ENCODE results near the gene CDK14.

Gene CDK14

DNA sequence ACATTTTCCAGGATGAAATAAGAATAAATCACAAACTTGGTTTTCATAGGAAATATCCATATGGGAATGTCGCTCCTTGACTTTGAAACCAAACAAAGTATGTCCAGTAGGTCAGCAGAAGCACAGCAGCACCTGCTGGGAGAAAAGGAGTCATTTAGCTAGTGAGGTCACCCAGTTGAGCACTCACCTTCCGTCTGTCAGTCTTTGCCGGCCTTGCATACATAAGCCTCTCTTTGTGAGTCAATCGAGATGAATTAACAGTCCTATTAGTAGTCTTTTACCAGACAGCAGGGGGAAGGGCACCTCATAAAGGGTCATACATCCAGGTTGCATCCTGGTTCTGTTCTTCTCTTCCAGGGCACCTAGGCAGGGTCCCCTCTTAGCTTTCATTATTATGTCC is 435.6 kb downstream of the CDK14 start:
- no peak for DNase-seq

DNA sequence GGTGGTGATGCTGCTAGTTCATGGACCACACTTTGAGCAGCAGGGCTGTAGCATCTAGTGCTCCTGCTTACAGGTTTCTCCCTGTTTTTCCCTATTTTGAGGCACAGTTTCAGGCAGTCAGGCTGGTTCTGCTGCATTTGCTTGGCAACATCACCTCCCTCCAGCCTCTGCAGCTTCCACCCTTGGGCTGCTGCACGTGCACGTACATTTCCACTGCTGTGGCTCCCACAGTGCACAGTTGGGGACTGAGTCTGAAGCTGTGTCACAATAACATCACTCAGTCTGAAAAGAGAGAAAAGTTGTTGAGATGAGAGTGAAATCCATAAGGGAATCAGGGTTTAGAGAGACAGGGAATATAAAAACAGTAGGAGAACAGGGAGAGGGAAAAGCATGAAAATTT is 437.5 kb downstream of the CDK14 start:
- DNase-seq: no peak

DNA sequence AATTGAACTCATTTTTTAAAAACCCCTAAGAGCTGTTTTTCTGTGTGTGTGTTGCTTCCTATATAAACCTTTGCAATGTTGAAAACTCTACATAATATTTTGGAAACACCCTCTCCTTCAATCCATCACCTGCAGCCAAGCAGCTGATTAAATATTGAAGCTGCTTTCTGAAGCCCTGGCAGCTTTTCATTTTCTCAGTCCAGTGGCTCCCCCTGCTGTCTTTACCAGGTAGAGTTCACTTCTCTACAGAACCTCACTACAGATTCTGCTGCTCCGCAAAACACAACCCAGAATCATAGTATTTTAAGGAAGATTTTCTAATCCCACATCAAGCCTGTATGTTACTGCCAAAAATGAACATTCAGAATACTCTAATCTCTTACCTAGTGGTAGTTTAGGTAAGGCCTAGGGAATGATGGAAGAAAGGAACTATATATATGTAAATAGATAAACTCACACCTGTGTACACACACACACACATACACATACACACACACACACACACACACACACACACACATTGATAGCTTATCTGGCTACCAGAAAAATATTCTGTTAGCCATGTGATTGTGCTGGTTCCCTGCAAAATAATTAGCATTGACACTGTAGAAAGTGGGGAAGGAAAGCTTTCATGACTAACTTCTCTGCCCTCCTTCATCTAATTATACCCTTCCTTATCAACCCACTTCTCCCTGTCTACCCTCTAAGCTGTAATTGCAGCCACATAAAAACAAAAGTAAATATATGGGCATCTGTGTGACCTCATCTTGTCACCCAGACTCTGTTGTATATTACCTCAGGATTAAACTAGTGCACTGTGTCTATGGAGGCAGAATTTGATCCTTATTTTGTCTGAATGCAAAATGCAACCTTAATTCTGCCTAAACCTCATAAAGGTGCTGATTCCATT is 438.6 kb downstream of the CDK14 start:
- DNase-seq: no peak

DNA sequence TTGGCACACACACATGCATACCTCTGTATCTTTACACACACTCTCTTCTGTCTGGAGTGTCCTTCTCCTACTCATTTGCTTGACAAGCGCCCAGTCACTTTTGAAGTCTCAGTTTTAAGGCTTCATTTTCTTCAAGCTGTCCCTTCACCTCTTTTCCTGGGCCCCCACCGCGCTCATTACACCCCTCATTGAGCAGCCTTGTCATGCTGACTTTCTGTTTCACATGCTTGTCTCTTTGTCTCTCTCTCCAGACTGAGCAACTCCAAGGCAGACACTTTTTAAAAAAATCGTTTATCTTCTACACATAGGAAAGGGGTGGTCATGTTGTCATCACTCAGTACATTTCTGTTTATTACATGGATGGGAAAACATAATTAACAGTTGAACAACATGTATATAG is 442.9 kb downstream of the CDK14 start:
- no peak for DNase-seq

DNA sequence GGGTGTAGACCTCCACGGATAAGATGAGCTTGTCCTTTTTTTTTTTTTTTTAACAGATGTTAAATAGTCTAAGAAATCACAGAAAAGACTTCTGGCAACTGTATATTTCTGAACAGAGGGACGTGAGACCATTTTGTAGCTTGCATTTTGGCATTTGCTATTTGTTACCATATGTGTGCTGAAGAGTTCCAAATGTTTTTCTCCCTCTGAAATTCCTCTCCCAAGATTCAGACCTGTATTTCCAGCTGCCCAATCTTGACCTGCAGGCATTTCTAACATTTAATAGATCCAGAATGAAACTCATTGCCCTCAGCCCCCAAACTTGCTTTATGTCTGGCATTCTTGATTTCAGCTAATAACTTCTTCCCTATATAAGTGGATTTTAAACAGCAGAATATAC is 445.0 kb downstream of the CDK14 start:
- DNase-seq: no peak

DNA sequence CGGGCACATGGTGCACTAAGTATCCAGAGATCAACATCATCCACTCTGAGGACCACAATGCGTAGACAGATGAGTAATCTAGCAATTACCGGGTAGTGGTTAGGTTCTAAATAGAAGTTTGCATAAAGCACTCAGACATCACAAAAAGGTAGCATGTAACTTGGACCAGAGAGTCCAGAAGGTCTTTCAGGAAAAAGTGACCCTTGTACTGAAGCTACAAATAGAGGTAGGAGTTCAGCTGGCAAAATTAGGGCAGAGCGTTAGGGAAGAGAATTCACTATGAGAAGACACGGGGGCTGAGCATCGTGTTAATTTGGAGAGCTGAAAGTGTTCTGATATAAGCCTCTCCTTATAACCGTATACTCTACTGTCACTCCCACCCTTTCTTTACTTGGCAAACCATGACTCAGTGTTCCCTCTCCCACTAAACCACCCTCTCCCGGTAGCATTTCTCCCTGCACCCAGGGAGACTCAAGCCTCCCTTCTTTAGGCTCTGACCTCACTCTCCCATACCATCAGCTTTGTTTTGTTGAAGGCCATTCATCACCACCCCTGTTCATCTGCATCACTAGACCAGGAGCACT is 445.9 kb downstream of the CDK14 start:
- DNase-seq: no peak

DNA sequence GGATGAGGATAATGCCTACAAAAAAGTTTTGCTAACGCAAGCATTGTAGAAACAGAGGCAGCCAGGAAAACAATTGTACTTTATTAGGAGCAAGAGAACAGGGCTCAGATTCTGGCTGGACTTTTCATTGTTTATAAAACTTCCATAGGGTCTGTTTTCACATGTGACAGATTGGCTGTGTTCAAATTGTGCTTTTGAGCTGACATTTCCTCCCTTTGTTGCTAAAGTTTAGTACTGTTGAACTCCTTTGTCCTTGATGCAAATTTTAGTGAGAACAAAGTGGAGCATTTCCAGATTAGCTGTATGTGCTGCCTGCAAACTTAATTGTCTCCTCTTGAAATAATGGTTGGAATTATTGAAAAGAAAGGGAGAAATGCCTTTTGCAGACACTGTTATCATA is 447.1 kb downstream of the CDK14 start:
- DNase-seq: no peak

DNA sequence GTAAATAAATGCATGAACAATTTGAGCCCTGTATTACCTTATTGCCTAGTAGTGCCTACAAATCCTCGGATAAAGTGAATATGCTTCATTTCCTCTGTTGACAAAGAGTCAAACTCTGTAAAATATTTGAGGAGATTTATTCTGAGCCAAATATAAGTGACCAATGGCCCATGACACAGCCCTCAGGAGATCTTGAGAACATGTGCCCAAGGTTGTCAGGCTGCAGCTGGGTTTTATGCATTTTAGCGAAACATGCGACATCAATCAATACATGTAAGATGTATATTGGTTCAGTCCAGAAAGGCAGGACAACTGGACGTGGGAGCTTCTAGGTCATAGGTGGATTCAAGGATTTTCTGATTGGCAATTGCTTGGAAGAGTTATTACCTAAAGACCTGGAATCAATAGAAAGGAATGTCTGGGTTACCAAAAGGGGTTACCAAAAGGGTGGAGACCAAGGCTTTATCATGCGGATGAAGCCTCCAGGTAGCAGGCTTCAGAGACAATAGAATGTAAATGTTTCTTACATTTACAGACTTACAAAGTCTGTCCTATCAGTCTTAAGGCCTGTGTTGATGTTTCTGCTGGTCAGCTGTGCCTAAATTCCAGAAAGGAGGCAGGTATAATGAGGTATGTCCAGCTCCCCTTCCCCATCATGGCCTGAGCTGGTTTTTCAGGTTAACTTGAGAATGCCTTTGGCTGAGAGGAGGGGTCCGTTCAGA is 448.0 kb downstream of the CDK14 start:
- no peak for DNase-seq

DNA sequence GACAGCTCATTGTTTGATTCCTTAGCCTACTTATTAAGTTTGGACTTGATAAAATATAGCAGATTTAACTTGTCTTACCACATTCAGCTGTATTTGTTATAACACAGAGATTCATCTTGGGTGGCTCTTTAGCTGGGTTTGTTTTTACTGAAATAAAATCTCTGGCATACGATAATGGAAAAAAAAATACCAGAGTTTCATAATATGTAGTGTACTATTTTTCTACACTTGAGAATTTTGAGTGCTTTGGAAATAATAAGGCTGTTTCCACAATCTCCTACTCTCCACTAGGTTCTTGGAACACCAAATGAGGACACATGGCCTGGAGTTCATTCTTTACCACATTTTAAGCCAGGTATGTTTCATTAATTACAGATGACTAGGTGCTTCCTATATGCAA is 449.5 kb downstream of the CDK14 start:
- no peak for DNase-seq

DNA sequence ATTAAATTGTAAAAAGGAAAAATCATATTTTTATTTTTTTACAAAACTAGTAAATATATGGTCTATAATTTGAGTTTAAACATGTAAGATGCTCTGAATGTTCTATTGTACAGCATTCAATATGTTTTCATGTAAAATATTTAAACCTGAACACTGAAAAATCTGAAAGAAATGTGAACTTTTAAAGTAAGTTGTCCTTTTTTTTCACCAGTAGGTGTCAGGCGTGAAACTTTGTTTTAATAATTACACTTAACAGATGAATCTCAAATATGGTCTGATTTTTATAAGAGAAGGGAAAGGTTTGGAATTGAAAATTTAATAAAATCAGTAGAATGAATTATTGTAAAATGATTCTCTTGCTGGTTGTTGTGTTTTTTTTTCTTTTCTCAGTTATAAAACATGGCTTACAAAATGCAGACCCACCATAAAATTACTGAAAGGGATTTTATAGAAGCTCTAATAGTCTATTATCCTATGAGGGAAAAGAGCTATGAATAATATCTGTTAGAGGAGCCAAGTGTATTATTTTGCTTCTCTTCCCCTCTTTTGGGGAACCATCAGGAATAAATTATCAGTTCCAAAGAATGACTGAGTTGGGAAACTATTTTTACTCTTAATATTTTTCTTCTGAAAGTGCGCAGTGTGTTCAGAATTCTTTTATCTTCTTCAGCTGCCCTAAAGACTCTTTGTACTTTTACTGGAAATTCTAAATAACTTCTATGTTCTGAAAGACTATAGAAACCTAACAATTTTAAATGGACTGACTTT is 450.4 kb downstream of the CDK14 start:
- no peak for DNase-seq

DNA sequence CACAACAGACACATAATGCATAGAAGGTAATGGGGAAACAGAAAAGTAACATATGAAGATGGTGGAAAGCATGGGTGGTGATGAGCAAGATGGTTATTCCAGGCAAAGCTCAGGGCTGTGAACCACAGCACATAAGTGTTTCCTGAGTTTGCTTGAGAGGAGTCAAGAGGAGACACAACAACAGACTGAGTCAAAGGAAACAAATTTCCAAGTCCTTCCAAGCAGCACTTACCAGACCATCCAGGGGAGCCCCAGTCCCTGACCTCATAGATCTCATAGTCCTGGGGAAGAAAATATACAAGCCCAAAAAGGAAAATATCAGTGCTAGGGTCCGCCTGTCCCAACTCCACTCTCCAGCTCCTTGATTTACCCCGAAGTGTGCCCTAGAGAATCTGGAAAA is 451.5 kb downstream of the CDK14 start:
- no peak for DNase-seq

DNA sequence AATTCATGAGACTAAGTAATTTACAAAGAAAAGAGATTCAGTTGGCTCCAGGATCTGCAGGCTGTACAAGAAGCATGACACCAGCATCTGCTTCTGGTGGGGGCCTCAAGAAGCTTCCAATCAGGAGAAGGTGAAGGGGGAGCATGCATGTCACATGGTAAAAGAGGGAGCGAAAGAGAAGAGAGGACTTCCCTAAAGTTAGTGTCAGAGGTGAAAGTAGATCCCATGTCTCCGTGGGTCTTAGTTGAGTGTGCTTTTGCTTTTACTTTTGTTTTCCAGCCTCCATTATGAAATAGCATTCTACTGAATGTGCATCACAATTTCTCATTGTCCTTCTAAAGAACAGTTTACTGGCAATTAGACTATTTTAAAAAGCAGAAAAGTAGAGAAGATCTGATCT is 454.6 kb downstream of the CDK14 start:
- DNase-seq: no peak

DNA sequence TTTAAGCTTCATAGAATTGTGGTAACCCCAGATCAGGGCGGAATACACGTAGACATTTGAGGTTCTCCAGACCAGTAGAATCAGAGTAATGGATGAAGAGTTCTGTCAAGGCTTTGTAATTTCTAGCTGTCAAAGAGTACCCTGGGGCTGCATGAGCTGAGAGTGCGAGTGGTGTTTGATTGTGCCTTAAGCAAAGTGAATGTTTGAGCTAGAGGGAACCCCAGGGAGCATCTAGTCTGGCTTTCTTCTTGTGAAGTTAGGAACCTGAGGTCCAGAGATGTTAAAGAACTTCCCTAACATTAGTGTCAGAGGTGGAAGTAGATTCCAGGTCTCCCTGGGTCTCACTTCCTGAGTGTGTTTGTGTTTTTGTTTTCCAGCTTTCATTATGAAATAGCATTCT is 455.8 kb downstream of the CDK14 start:
- DNase-seq: no peak

DNA sequence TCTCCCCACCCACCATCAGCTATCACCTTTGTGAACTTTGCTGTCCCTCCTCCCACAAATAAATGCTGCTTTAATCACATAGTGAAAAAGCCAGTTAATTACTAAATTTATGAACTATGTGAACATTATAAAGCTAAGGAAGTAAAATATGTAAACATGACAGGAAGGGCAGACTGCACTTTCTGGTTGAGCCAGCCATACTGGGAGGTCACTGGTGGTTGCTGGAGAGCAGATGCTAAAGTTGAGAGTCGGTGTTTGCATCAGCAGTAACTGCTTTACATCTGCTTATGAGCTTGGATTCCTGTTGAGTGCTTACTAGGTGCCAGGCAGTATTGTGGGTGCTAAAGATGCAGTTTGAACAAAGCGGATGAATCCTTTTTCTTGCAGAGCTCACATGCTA is 458.3 kb downstream of the CDK14 start:
- no peak for DNase-seq

DNA sequence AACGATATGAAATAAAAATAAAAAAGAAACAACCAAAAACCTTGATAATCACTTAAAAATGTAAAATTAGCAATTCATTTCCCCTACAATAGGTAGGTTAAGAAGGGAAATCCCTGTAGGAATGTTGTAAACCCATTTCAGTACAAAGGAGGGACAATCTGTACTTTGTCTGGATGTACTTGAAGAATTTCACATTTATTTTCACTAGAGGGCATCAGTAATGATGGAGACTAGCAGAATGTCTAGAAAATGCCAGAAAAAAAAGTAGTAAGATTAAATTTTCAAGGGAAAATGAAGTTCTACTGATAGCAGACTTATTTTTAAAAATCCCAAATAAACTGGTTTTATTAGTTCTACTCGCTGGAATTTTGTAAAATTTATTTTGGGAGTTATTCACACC is 459.1 kb downstream of the CDK14 start:
- no peak for DNase-seq

DNA sequence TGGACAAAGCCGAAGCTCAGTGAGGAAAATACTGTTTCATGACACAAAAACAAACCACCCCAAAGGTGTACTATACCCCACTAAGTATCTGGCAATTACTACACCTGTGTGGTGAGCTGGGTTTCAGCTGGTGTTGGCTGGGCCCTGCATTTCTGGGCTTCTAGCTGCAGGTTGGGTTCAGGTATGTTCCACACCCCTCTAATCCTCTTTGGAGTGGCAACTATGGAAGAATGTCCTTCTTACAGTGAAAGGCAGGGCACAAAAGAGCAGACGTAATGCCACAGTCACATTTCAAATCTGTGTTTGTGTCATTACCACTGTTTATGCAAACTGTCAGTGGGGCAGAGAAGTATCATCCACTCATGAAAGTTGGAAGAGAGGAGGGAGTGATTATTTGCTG is 466.6 kb downstream of the CDK14 start:
- no peak for DNase-seq

DNA sequence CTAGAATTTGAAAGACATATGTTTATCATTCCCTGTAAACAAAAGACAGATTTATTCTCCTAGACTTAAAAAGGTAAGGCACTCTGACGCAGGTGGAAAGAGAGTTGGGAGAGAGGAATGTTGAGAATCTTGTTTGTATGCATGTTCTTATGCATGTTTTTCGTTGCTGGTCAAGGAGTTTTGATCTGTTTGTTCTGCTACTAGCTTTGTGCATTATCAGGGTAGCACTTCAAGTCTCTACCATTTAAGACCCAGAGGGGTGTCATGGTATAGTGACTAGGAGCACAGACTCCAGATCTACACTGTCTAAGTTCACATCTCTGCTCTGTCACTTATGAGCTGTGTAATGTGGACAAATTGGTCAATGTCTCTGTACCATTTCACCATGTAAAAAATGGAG is 467.9 kb downstream of the CDK14 start:
- DNase-seq: no peak

DNA sequence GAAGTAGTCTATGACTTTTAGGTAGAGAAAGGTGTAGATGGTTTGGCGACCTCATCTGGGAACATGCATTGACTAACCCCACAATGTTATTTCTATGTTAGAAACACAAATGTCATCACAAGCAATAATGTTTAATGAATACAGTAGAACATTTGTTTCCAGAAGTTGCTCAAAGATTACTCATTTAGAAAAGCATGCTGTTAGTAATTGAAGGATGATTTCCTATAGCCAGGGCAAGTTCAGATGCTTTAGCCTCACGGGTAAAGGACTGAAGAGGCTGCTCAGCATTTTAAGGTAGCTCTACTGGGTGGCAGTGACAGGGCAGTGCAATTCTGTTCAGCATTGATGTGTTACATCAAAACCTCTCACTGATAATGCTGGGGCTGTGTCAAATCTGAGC is 468.8 kb downstream of the CDK14 start:
- no peak for DNase-seq

DNA sequence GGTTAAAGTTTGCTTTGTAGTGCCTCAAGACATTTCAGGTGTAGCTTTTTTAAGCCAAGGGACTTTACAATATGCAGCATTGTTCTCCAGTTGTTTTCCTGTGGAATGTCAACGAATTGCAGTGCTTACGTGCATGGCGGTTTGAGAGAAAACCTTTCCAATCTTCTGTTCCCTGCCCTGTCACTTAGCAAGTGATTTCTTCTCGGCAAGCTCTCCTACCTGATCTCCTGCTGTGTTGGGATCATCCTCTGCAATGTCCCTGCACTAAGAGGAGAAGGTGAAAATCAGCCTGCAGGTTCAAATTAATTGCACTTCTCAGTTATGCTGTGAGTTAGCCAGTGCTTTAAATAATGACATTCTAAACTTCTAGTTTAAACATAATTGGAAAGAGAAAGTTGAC is 470.5 kb downstream of the CDK14 start:
- no peak for DNase-seq

DNA sequence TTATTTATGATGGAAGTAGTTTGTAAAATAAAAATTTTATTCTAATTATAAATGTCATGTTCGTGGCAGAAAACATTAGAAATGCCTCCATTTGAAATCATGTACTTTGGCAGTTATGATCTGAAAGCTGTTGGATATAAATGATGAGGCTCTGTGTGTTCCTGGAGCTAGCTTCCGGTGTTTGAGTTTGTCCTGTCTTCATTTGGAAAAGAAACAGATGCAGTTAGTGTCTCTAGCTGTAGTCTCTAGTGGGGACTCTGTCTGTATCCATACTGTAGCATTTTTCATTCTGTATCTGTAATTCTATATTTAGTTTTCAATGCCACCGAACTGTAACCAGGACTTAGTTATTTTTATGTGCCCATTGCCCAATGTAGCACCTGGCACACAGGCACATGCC is 471.1 kb downstream of the CDK14 start:
- DNase-seq: no peak

DNA sequence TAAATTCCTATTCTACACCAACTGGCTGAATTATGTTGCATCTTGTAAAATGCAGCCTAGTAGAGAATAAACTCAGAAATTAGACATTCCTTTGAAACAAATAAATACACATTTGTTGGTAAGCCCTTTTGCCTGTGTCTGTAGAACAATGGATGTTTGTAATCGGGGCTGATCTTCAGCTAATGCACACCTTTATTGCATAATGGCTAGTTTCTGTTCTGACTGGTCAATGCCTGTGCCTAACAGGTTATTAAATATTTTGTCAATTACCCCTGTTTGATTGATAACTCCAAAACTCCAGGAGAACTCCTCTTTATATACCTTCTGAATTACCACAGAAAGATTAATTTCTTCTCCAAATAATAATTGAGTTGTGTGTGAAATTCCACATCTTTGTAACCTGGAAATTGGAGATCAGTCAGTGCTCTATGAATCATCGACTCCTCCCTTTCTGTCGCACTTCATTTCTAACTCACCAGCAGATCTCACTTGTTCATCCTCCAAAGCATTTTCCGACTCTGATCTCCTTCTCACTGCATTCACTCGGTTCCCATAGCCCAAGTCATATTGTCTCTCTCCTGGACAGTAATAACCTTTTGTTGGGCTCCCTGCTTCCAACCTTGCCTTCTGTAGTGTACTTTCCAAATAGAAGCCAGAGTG is 472.1 kb downstream of the CDK14 start:
- DNase-seq: no peak

DNA sequence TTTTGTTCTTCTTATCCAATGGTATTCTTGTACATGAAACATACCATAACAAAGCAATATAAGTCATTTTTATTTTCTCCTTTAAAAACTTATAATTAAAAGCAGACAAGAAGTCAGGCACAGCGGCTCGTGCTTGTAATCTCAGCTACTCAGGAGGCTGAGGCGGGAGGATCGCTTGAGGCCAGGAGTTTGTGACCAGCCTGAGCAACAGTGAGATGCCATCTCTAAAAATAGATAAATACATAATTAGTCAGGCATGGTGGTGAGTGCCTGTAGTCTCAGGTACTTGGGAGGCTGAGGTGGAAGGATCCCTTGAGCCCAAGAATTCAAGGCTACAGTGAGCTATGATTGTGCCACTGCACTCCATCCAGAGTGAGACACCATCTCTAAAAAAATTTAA is 473.0 kb downstream of the CDK14 start:
- no peak for DNase-seq

DNA sequence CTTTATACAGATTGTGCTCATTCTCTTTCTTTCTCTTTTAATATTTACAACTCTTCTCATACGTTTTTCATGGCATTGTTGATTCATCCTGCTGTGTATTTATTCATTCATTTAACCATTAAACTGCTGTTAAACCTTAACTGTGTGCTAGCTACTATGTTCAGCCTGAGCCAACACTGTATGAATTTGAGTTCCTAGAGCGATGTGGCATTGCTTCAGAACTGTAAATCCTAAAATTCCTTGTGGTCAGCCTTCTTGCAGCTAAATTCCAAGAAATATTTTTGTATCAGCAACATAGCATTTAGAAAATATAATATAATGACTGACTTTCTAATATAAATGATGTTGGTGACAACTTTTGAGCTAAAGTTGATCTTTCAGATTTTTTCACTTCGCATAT is 483.4 kb downstream of the CDK14 start:
- DNase-seq: no peak

Measured in CD4-positive, alpha-beta T cell treated with Interleukin-4 for 4 hours (primary cell).